GM23248 (cell line): Measurements from ENCODE around the gene ALDH1A3. TPM values are rescaled to one million over a fixed set of nuclear protein-coding genes. Genes with fewer than 3 reads are reported as not detected.
A peak's percentile ranks its signal among the peaks of the same experiment; 100 is the strongest.

Experiments used
- DNase-seq: peaks from one replicate; pipeline ENCODE4 v3.0.0-alpha.2; 2015
- H2AFZ ChIP-seq: fragments of 200-600 bp; sonication (generic); 2 replicates; pipeline ENCODE4 v1.6.1; 2016; ENCODE audit warnings: antibody characterized with exemption
- H3F3A ChIP-seq: fragments of 200-600 bp; sonication (generic); 2 replicates; pipeline ENCODE4 v1.6.1; 2016; ENCODE audit warnings: mild to moderate bottlenecking, antibody characterized with exemption, mixed run types; ENCODE audit not compliant: insufficient read depth
- H3K27ac ChIP-seq: fragments of 200-600 bp; sonication (generic); 2 replicates; pipeline ENCODE4 v1.5.1; 2016; ENCODE audit warnings: mild to moderate bottlenecking
- H3K27me3 ChIP-seq: fragments of 200-600 bp; sonication (generic); replicated peaks from 2 replicates; pipeline ENCODE4 v1.6.1; 2016; ENCODE audit warnings: mild to moderate bottlenecking; ENCODE audit not compliant: insufficient read depth
- H3K36me3 ChIP-seq: fragments of 200-600 bp; sonication (generic); 2 replicates; pipeline ENCODE4 v1.6.1; 2016; ENCODE audit warnings: low read depth, mild to moderate bottlenecking
- H3K4me1 ChIP-seq: fragments of 200-600 bp; sonication (generic); 2 replicates; pipeline ENCODE4 v1.6.1; 2016; ENCODE audit warnings: mild to moderate bottlenecking; ENCODE audit not compliant: insufficient read depth
- H3K4me2 ChIP-seq: fragments of 200-600 bp; sonication (generic); one replicate; pipeline ENCODE4 v1.6.1; 2016; ENCODE audit warnings: mild to moderate bottlenecking; ENCODE audit not compliant: unreplicated experiment
- H3K4me3 ChIP-seq: fragments of 200-600 bp; sonication (generic); 2 replicates; pipeline ENCODE4 v1.5.1; 2016; ENCODE audit warnings: mild to moderate bottlenecking
- H3K79me2 ChIP-seq: fragments of 200-600 bp; sonication (generic); 2 replicates; pipeline ENCODE4 v1.6.1; 2016; ENCODE audit warnings: mild to moderate bottlenecking; ENCODE audit not compliant: insufficient read depth
- H3K9ac ChIP-seq: fragments of 200-600 bp; sonication (generic); 2 replicates; pipeline ENCODE4 v1.6.1; 2016; ENCODE audit warnings: mild to moderate bottlenecking
- H3K9me2 ChIP-seq: fragments of 200-600 bp; sonication (generic); 2 replicates; pipeline ENCODE4 v1.6.1; 2016; ENCODE audit warnings: mixed run types, mild to moderate bottlenecking, moderate library complexity; ENCODE audit not compliant: insufficient read depth
- H3K9me3 ChIP-seq: fragments of 200-600 bp; sonication (generic); one replicate; pipeline ENCODE4 v1.6.1; 2017; ENCODE audit warnings: low read depth
- H4K20me1 ChIP-seq: fragments of 200-600 bp; sonication (generic); 2 replicates; pipeline ENCODE4 v1.6.0; 2016; ENCODE audit not compliant: insufficient read depth
- EZH2 ChIP-seq: fragments of 200-600 bp; sonication (generic); IDR thresholded peaks from 2 replicates; pipeline ENCODE4 v1.6.1; 2018; ENCODE audit warnings: antibody characterized with exemption, mild to moderate bottlenecking; ENCODE audit not compliant: insufficient read depth, poor library complexity, severe bottlenecking
- EZH2phosphoT487 ChIP-seq: fragments of 200-600 bp; sonication (generic); IDR thresholded peaks from 2 replicates; pipeline ENCODE4 v1.6.1; 2018; ENCODE audit warnings: antibody characterized with exemption, moderate library complexity, mild to moderate bottlenecking, low read depth; ENCODE audit not compliant: insufficient read depth
- WGBS, 2 experiments: methylation state at CpG; one replicate each; pipeline ENCODE4 v1.1.6; 2015 to 2017; ENCODE audit warnings: low lambda C conversion rate in 2 of 2, low coverage in 1 of 2; ENCODE audit errors: missing lambda C conversion rate in 2 of 2; 5-methylcytosine and 5-hydroxymethylcytosine counted together
- in situ Hi-C: fragments of 300-500 bp; cut with MboI; formaldehyde crosslinking; loops from 2 replicates; pipeline ENCODE4 v1.15.0; 2020
- polyA plus RNA-seq: library from polyadenylated mRNA; unstranded; fragments of >200 nt; fragmentation: Nextera tagmentation; extraction: Ambion mirVana; gene quantifications from 2 replicates; pipeline ENCODE4 v1.2.1, GENCODE V29; 2016
- total RNA-seq: library from RNA; depleted of rRNA; stranded (reverse); fragments of >200 nt; shearing (Covaris generic); gene quantifications from 2 replicates; pipeline ENCODE4 v1.2.3, GENCODE V29; 2014

The ALDH1A3 gene
- total and polyA plus RNA-seq, 2 experiments from 2014 or later = 4.8 to 9.9 TPM

DNA sequence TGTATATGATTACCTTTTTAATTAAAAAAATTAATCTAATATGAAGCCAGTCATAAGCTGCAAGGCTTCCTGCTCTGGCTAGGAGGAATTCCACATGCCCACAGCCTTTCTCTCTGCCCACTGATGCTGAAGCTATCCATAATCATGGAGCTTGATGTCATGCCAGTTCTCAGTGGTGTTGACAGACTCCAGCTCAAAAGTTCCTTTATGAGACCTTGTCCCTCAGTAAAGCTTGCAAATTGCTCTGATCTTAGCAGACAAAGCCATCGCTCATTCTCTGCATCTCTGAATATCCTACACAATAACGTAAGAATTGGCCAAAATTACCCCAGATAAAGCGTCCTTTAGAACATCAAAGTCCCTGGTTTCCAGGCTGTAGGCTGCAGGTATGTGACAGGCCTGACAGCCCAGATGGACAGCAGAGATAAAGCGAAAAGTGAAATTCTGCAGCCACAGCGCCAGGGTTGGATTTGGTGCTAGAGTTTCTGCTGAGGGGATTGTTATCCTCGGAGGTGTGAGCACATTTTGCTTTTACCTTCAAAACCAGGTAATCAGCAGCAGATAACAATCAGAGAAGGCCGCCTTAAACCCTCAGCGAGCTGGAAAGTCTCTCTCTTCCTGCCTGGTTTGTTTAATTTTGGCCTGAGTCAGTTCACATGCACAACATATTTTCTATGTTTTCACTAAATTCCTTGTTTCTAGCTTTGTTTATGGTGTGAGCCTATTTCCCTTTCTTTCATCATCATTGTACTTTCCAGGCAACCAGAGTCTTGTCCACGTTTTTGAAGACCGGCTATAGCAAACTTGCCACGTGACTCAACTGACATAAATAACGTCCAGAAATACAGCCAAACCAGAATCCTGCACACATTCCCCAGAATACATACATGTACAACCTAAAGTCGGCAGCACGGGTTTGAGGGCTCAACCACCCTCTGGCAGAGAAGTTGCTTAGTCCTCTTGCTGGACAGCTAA lies 36.6 kb upstream of the ALDH1A3 start:
- peak; percentile 32 for DNase-seq
- no peak overlapping the region for H3K4me2 ChIP-seq
- H3K9me3 ChIP-seq = no peaks in the 10 kb centered on the region
- no peaks in the 10 kb centered on the region for H3F3A ChIP-seq
- H4K20me1 ChIP-seq = no peaks in the 10 kb centered on the region
- H3K27me3 ChIP-seq = no peaks in the 10 kb centered on the region
- no peaks in the 10 kb centered on the region for H3K79me2 ChIP-seq
- in situ Hi-C loops = no loop called here
- 71 to 75% methylated on average over 14 of the region's 14 CpGs for WGBS, 2 experiments
- TF ChIP-seq EZH2phosphoT487 (no peak), EZH2 (no peak)
- no peaks in the 10 kb centered on the region for H3K9me2 ChIP-seq
- H3K27ac ChIP-seq = no peak overlapping the region
- H3K4me1 ChIP-seq = peaks cover 4% of the 10 kb centered on the region; the same call in 1 of the 2 replicates
- 0 out of 2 replicates have a peak overlapping the region, but pooled peaks have one; percentile 30 for H2AFZ ChIP-seq
- no peak overlapping the region for H3K4me3 ChIP-seq
- no peaks in the 10 kb centered on the region for H3K36me3 ChIP-seq
- no peak overlapping the region for H3K9ac ChIP-seq

- H3K36me3 ChIP-seq = no peaks in the 10 kb centered on the region
- no peak for DNase-seq
- no peak overlapping the region for H3K27ac ChIP-seq
- 86 to 90% methylated on average over 8 of the region's 8 CpGs for WGBS, 2 experiments
- no peak overlapping the region for H2AFZ ChIP-seq
- no peaks in the 10 kb centered on the region for H3K79me2 ChIP-seq
- H3K9ac ChIP-seq = no peak overlapping the region
- no peak overlapping the region for H3K4me2 ChIP-seq
- TF ChIP-seq EZH2phosphoT487 (no peak), EZH2 (no peak)
- peaks cover 4% of the 10 kb centered on the region; the same call in 1 of the 2 replicates for H3K4me1 ChIP-seq
- H4K20me1 ChIP-seq = no peaks in the 10 kb centered on the region
- H3K9me2 ChIP-seq = no peaks in the 10 kb centered on the region
- in situ Hi-C loops = no loop called here
- H3K4me3 ChIP-seq = no peak overlapping the region
- no peaks in the 10 kb centered on the region for H3F3A ChIP-seq
- no peaks in the 10 kb centered on the region for H3K27me3 ChIP-seq
- H3K9me3 ChIP-seq = no peaks in the 10 kb centered on the region
Observed at GRCh38 chr15:100844167-100844566, 35.5 kb upstream of the ALDH1A3 start.

DNA sequence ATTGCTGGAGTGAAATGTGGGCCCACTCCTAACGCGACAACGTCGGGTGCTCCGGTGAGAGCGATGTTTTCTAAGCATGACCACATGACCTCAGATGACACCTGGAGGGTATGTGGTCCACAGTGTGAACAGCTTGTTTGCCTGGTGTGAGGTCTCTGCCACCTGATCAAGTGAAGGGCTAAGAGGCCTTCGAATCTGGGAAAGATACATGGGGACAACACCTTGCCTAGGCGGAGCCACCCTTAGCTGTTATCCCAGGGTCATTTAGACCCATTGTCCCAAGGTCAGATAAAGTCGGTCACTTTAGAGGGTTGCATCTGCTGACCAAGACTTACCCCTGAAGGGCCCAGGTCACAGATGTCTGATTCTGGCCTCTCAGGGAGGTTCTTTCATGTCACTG lies 34.9 kb upstream of the ALDH1A3 start:
- H2AFZ ChIP-seq = no peak overlapping the region
- H3K36me3 ChIP-seq = no peaks in the 10 kb centered on the region
- no peaks in the 10 kb centered on the region for H3K79me2 ChIP-seq
- no peaks in the 10 kb centered on the region for H3K9me3 ChIP-seq
- H4K20me1 ChIP-seq = no peaks in the 10 kb centered on the region
- H3K4me1 ChIP-seq = peaks cover 4% of the 10 kb centered on the region; the same call in 1 of the 2 replicates
- TF ChIP-seq EZH2phosphoT487 (no peak), EZH2 (no peak)
- H3K4me3 ChIP-seq = no peak overlapping the region
- no peaks in the 10 kb centered on the region for H3F3A ChIP-seq
- no peak overlapping the region for H3K9ac ChIP-seq
- H3K4me2 ChIP-seq = no peak overlapping the region
- WGBS, 2 experiments = 96 to 98% methylated on average over 9 of the region's 9 CpGs
- no peak for DNase-seq
- no peaks in the 10 kb centered on the region for H3K9me2 ChIP-seq
- in situ Hi-C loops = no loop called here
- H3K27me3 ChIP-seq = no peaks in the 10 kb centered on the region
- H3K27ac ChIP-seq = no peak overlapping the region

GRCh38 chr15:100847194-100847593 lies 32.4 kb upstream of the ALDH1A3 start:
- H4K20me1 ChIP-seq = no peaks in the 10 kb centered on the region
- no peaks in the 10 kb centered on the region for H3K79me2 ChIP-seq
- in situ Hi-C loops = no loop called here
- H3K27ac ChIP-seq = no peak overlapping the region
- H3K4me2 ChIP-seq = no peak overlapping the region
- H3F3A ChIP-seq = no peaks in the 10 kb centered on the region
- WGBS, 2 experiments = 97 to 98% methylated on average over 5 of the region's 5 CpGs
- no peaks in the 10 kb centered on the region for H3K9me3 ChIP-seq
- H3K9me2 ChIP-seq = no peaks in the 10 kb centered on the region
- no peak overlapping the region for H2AFZ ChIP-seq
- no peaks in the 10 kb centered on the region for H3K27me3 ChIP-seq
- no peaks in the 10 kb centered on the region for H3K36me3 ChIP-seq
- no peak for TF ChIP-seq EZH2phosphoT487
- no peak overlapping the region for H3K4me3 ChIP-seq
- DNase-seq = no peak
- no peak overlapping the region for H3K9ac ChIP-seq
- H3K4me1 ChIP-seq = peaks cover 4% of the 10 kb centered on the region; the same call in 1 of the 2 replicates
